HG02840 (cell line): ENCODE measurements around the gene AHCY.
A peak's percentile ranks its signal among the peaks of the same experiment; 100 is the strongest.
"Not testable (repeated sequence)": the region's sequence is repeated elsewhere in the genome, so short reads cannot be mapped to it uniquely, and the experiment has no call there.

Experiments used
- ATAC-seq: cut with Tn5 transposase; IDR thresholded peaks from one replicate; pipeline ENCODE4 v1.9.1; 2021; ENCODE audit warnings: mild to moderate bottlenecking, moderate library complexity, moderate number of reproducible peaks; ENCODE audit not compliant: unreplicated experiment, low FRiP score

AHCY gene

DNA sequence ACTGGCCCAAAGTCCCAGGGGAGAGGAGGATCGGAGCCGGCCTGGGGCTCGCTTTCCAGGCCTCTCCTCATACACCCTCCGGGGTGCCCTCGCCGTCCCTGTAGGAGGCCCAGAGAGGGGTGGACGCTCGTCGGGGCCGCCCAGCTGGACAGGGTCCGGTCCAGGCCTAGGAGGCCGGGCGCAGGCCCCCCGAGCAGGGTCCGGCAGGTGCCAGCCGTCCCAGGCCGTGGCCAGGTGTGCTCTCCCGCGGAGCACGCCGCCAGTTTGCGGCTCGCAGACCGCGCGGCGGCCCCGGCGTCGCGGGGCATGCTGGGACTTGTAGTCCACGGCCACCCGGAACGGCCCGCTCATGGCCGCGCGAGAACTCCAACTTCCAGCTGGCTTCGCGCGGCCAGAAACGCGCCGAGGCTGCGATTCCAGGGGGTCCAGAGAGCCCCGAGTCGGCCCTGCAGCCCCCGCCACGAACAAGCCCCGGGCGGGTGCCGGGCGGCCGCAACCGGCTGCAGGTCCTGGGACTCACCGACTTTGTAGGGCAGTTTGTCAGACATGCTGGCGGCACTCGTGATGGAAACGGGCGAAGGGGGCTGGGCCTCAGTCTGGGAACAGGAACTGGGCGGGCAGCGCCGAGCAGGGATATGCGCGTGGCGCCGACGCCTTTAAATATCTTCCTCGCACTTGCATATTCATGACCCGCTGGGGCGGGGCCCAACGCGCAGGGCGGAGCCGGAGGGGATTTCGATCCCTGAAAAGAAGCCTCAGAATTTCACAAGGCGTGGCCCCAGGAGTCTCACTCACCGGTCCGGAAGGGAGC is at the start of gene AHCY:
TSS of gene AHCY (minus strand) at position 633 of the 811 bp plus-strand sequence. CDS start at position 548, 85 bp downstream.
- ATAC-seq = peak; percentile 85

DNA sequence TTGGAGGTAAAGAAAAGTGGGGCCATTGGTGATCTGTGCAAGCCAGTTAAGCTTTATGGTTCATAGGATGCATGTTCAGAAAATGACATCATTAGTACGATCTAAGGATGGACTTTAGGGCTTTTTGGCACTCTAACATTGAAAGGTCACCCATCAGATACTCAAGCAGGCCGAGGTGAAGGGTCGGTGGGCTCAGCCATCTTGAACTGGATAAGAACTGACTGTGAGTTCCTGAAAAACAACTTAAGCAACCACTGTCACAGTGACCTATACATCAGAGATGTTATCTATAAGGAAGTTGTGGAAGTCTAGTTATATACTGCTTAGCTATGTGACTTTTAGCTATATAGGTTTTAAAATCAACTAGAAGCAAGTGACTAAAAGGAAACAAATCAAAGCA is 46.9 kb upstream of the AHCY start:
- ATAC-seq = no peak

DNA sequence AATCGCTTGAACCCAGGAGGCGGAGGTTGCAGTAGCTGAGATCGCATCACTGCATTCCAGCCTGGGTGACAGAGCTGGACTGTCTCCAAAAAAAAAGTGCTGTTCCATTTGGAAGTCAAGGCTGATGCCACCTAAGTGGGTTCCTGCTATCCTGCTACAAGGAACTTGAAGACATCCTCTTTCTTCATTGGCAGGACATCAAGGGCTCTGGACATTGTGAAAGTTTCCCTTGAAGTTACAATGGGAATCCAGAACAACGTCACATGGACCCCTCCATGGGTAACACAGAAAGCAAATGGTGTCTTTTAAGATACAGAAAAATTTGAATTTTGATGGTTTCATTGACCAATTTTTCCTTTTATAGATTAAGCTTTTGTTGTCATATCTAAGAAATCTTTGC is 44.4 kb upstream of the AHCY start:
- no peak for ATAC-seq

DNA sequence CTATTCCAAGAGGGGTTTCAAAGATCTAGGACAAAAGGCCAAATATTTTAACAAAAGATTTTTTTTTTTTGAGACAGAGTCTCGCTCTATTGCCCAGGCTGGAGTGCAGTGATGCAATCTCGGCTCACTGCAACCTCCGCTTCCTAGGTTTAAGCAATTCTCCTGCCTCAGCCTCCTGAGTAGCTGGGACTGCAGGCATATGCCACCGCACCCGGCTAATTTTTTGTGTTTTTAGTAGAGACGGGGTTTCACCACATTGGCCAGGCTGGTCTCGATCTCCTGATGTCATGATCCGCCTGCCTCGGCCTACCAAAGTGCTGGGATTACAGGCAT is 43.3 kb upstream of the AHCY start:
- not testable (repeated sequence) for ATAC-seq

DNA sequence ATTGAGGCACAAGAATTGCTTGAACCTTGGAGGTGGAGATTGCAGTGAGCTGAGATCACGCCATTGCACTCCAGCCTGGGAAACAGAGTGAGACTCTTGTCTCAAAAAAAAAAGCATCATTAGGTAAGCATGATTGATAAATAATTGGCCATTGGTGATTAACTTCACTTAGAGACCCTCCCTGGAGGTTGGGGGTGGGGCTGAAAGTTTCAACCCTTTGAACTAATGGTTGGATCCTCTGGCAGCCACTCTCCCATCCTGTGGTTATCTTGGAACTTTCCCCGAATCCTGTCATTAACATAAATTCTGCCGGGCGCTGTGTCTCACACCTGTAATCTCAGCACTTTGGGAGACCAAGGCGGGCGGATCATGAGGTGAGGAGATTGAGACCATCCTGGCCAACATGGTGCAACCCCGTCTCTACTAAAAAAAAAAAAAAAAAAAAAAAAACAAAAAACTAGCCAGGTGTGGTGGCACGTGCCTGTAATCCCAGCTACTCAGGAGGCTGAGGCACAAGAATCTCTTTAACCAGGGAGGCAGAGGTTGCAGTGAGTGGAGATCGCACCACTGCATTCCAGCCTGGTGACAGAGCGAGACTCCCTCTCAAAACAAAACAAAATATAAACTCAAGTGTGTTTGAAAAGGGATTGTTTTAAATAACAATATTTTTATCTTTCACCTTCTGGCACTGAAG is 42.8 kb upstream of the AHCY start:
- ATAC-seq = not testable (repeated sequence)

DNA sequence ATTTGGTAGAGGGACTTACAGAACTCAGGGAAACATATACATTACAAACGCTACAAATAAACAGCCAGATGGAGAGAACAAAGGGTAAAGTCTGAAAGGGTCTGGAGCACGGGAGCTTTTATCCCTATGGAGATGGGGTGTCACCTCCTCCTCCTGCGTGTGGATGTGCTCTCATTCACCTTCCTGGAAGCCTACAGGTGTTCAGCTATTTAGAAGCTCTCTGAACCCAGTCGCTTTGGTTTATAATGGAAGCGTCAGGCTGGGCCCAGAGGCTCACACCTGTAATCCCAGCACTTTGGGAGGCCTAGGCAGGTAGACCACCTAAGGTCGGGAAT is 42.2 kb upstream of the AHCY start:
- no peak for ATAC-seq

DNA sequence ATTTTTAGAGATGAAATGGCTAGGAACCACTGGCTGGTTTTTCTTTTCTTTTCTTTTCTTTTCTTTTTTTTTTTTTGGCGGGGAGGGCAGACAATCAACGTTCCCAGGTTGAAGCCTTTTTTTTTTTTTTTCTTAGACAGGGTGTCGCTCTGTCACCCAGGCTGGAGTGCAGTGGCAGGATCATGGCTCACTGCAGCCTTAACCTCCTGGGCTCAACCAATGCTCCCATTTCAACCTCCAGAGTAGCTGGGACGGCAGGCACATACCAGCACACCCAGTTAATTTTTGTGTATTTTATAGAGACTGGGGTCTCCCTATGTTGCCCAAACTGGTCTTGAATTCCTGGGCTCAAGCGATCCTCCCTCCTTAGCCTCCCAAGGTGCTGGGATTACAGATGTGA is 41.1 kb upstream of the AHCY start:
- ATAC-seq = no peak

DNA sequence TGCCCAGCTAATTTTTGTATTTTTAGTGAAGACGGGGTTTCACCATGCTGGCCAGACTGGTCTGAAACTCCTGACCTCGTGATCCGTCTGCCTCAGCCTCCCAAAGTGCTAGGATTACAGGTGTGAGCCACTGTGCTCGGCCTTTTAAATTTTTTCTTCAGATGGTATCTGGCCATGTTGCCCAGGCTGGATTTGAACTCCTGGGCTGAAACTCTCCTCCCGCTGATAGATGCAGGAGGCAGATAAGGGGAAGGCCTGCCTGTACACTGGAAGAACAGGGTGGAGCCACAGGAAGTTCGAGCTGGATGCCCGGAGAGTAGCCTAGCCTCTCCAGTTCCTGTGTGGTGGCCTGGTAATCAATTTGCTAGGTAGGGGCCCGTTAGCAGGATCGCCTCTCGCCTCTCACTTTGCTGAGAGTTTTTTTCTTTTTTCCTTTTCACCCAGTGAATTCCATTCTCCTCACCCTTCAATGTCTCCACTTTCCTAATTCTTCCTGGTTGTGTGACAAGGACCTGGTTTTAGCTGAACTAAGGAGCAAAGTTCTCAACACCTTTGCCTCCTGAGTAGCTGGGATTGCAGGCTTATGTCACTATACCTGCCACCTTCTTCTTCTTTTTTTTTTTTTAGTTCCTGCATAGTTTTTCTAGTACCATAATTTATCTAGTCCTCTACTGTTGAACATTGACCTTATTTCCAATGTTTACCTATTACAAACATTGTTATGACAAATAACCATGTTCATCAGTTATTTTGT is 40.5 kb upstream of the AHCY start:
- ATAC-seq = no peak

DNA sequence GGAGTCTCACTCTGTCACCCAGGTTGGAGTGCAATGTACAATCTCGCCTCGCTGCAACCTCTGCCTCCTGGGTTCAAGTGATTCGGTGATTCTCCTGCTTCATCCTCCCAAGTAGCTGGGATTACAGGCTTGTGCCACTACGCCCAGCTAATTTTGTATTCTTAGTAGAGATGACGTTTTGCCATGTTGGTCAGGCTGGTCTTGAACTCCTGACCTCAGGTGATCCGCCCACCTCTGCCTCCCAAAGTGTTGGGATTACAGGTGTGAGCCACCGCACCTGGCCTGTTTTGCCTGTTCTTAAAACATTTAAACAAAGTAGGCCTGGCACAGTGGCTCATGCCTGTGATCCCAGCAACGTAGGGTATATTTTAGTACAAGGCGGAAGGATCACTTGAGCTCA is 38.0 kb upstream of the AHCY start:
- not testable (repeated sequence) for ATAC-seq

DNA sequence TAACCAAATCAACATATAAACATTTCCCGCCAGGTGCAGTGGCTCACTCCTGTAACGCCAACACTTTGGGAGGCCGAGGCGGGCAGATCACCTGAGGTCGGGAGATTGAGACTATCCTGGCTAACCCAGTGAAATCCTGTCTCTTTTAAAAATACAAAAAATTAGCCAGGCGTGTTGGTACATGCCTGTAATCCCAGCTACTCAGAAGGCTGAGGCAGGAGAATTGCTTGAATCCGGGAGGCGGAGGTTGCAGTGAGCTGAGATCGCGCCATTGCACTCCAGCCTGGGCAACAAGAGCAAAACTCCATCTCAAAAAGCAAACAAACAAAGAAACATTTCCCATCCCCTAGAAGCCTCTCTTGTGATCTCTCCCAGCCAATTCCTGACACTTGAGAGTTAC is 37.6 kb upstream of the AHCY start:
- not testable (repeated sequence) for ATAC-seq

DNA sequence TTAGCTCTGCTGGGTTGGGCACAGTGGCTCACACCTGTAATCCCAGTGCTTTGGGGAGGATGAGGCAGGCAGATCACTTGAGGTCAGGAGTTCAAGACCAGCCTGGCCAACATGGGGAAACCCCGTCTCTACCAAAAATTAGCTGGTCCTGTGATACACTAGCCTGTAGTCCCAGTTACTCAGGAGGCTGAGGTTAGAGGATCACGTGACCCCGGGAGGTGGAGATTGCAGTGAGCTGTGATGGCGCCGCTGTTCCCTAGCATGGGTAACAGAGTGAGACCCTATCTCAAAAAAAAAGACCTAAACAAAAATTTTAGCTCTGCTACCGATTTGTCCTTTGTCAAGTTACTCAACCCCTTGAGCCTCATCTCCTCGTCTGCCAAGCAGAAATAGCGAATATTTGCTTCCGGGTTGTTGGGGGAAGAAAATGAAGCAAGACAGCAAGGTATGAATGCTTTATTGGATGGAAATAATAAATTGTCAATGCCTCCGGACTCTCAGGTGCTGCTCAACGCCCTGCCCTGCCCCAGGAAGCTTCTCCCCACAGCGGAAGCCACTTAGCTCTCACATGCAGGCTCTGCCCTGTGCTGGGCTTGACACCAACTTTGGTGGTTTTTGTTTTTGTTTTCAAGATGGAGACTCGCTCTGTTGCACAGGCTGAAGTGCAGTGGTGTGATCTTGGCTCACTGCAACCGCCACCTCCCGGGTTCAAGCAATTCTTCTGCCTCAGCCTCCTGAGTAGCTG is 35.0 kb upstream of the AHCY start:
- ATAC-seq = no peak

DNA sequence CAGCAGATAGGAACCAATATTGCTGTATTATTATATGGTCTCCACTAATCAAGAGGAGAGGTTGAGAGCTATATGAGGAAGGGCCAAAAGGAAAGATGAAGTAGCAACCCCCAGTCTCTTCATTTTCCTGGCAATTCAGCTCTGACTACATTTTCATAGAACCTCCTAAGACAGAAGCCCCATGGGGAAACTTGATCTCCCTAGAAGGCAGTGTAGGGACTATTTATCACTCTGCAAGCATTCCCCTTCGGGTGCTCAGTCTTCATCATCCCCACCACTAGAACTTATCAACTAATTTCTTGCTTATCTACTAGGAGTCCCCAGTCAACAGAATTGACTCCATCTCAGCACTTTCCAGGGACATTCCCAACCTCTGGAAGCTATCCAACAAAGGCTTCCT is 34.4 kb upstream of the AHCY start:
- no peak for ATAC-seq

DNA sequence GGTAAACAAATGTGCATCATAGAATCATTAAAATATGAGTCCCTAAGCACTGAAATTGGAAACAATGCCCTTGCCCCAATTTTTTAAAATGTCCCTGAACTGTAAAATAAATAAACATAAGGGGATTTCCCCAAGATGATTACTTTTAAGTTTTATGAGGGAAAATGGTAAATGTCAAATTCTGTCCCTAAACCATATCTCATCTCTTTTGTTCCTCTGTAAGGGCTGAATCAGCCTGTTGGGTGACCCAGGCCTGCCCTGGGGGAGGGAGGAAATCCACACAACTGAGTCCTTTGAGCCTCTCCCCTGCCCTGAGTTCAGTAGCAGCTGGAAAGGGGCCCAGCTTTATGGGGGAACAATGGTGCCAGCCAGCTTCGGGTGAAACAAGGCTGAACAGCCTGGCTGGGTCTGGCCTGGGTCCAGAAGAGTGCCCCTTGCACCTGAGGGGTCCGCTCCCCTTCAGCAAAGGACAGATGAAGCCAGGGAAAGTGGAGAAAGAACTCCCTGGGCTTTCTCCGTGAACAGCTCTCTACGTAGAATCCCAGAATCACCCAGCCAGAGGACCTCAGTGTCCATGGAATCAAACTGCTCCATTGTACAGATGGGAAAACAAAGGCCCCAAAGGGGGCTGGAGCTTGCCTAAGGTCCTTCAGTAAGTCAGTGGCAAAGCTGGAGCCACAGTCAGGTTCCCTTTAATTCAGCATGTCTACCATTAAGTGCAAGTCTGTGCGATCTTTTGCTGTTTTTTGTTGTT is 31.7 kb upstream of the AHCY start:
- no peak for ATAC-seq

DNA sequence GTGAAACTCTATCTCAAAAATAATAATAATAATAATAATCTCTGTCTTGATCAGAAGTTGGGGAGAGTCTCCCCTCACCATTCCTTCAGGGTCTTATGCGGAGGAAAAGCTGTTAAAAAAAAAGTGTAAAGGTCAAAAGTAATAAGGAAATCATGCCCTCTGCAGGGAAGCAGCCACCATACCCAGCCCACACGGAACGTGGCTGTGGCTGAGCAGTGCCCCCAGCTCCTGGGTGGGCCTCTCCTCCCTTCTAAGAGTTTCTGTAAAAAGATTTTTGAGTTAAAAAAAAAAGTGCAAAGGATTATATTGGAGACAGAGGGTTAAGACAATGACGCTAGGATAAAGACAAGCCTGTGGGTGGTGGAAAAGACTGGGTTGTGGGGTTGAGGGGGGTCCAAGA is 30.6 kb upstream of the AHCY start:
- ATAC-seq = no peak

DNA sequence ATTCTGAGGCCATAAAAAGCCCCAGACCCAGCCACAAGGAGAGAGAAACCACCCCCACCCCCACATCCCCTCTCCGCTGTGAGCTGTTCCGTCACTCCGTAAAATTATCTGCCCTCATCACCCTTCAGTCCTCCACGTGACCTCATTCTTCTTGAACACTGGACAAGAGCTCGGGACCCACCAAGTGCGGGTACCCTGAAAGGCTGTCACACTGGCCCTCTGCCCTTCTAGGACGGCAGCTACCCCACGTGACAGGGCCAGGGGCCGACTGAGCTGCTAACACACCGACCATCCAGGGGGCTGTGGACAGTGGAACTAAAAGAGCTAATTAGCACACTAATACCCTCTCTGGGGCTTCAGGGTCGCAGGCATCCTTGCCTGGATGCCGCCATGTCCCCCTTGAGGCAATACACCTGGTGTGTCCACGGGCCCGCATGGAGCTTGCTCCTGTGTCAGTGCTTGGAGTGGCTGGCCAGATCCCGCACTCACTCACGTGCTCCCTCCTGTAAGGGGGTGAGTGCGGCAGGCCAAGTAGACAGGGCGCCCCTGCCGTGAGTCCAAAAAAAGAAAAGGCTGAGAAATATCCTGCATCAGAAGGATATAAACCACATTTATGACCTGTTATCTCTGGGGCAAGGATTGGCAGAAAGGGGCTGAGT is 29.2 kb upstream of the AHCY start:
- no peak for ATAC-seq

DNA sequence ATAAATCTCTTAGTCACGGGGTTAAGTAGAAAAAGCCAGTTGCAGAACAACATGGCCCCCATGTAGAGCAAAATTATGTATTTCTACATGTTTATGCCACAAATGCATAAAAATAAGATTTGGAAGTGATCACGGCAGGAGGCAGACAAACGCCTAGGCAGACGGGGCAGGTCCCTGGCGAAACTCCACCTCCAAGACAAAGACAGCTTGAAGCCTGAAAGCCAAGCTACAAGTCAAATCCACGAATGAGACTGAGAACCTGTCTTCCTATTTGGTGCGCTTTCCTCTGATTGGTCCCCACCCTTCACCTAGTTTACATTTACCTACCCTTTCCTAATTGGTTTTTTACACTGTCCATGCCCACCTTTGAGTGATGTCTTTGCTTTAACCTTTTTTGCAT is 28.7 kb upstream of the AHCY start:
- no peak for ATAC-seq

DNA sequence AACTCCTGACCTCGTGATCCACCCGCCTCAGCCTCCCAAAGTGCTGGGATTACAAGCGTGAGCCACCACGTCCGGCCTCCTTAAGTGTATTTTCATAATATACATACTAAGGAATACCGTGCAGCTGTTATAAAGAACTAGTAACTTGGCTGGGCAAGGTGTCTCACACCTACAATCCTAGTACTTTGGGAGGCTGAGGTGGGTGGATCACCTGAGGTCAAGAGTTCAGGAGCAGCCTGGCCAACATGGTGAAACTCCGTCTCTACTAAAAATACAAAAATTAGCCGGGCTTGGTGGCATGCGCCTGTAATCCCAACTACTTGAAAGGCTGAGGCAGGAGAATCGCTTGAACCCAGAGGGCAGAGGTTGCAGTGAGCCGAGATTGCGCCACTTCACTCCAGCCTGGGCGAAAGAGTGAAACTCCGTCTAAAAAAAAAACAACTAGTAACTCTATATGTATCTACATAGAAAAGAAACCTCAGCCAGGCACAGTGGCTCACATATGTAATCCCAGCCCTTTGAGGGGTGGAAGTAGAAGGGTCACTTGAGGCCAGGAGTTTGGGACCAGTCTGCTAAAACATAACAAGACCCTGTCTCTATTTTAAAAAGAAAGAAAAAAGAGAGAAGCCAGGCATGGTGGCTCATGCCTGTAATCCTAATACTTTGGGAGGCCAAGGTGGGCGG is 27.8 kb upstream of the AHCY start:
- ATAC-seq = not testable (repeated sequence)

DNA sequence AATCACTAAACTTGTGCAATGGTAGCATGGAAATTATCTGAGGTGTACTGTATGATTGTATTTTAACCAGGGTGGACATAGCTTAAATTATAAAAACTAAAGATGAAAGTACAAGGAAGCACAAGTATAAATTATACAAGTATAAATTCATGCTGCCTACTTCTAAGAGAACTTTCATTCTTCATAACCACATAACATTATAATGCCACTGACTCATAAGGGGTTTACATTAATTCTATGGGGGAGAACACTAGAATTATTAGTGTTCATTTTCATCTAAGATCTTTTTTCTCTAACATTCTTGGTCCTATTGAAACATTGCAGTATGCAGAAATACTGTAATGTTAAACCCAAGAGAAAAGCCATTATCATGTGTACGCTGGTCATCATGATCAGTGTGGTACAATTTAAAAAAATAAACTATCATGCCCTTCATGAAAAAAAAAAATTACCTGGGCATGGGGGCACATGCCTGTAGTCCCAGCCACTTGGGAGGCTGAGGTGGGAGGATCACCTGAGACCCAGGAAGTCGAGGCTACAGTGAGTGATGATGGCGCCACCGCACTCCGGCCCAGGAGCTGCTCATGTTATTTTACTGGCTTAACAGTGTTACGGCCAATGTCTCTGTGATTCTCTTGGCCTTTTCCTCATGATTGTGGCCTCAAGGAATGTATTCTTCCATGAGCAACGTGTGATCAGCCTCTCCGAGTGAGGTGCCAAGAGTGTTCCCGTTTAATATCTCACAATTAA is 25.9 kb upstream of the AHCY start:
- no peak for ATAC-seq
